Heart left ventricle (tissue), 16 donors: ENCODE data around the gene ZNF492. TPM values are rescaled to one million over a fixed set of nuclear protein-coding genes. Genes with fewer than 3 reads are reported as not detected.
"Not testable (repeated sequence)": the region's sequence is repeated elsewhere in the genome, so short reads cannot be mapped to it uniquely, and the experiment has no call there.

ENCODE experiments used
- ATAC-seq, 4 donors: fragments of 200-7000 bp; cut with Tn5 transposase; one replicate each; pipeline ENCODE4 v1.9.1; 2020 to 2022; ENCODE audit warnings: moderate library complexity in 4 of 4, mild to moderate bottlenecking in 3 of 4, moderate number of reproducible peaks in 1 of 4
- DNase-seq, 5 donors: peaks; one replicate each; pipeline ENCODE4 v3.0.0-alpha.2; 2020
- H3K27ac ChIP-seq, 12 donors: fragments of 200-600 bp; sonication (generic) in 4 of 12; one replicate each; pipeline versions ENCODE4 v1.5.0 to v1.8.0; 2016 to 2022; ENCODE audit warnings: mild to moderate bottlenecking in 2 of 12
- H3K27me3 ChIP-seq, 9 donors: fragments of 200-600 bp; sonication (generic) in 2 of 9; one replicate each; pipeline versions ENCODE4 v1.5.1 to v1.8.0; 2016 to 2022; ENCODE audit warnings: mild to moderate bottlenecking in 3 of 9
- H3K36me3 ChIP-seq, 9 donors: fragments of 200-600 bp; sonication (generic) in 2 of 9; one replicate each; pipeline versions ENCODE4 v1.5.0 to v1.8.0; 2018 to 2022; ENCODE audit warnings: mild to moderate bottlenecking in 2 of 9
- H3K4me1 ChIP-seq, 12 donors: fragments of 200-600 bp; sonication (generic) in 4 of 12; one replicate each; pipeline versions ENCODE4 v1.5.0 to v1.8.0; 2016 to 2022; ENCODE audit warnings: mild to moderate bottlenecking in 3 of 12
- H3K4me3 ChIP-seq, 12 donors: fragments of 200-600 bp; sonication (generic) in 4 of 12; one replicate each; pipeline versions ENCODE4 v1.5.0 to v1.8.0; 2017 to 2022; ENCODE audit warnings: mild to moderate bottlenecking in 9 of 12, moderate library complexity in 4 of 12
- H3K9me3 ChIP-seq, 12 donors: fragments of 200-600 bp; sonication (generic) in 4 of 12; one replicate each; pipeline versions ENCODE4 v1.5.0 to v1.8.0; 2016 to 2022; ENCODE audit warnings: mild to moderate bottlenecking in 1 of 12
- CTCF ChIP-seq, 12 donors: fragments of 200-600 bp; sonication (generic) in 4 of 12; IDR thresholded peaks; one replicate each; pipeline versions ENCODE4 v1.5.0 to v1.8.0; 2018 to 2022; ENCODE audit warnings: antibody characterized with exemption in 12 of 12, mild to moderate bottlenecking in 5 of 12
- POLR2A ChIP-seq, 2 donors: fragments of 450-650 bp; IDR thresholded peaks; one replicate each; pipeline ENCODE4 v1.6.1; 2017; ENCODE audit warnings: antibody characterized with exemption in 2 of 2, mild to moderate bottlenecking in 2 of 2, moderate library complexity in 2 of 2
- WGBS, 4 donors: extraction: QIAGEN DNeasy Blood & Tissue Kit in 2 of 4; methylation state at CpG; one replicate each; pipeline versions ENCODE4 v1.1.5 to v1.1.7; 2013 to 2018; 5-methylcytosine and 5-hydroxymethylcytosine counted together
- intact Hi-C, 10 donors: fragments of 100-400 bp; cut with DNase I; formaldehyde crosslinking; loops; one replicate each; pipeline versions ENCODE4 v1.11.1 to v1.14.2; 2022
- long read RNA-seq, 3 donors: library from polyadenylated mRNA; unstranded; transcript quantifications; one replicate each; pipeline ENCODE4 v2.0.0, GENCODE V29; 2020 to 2021
- polyA plus RNA-seq, 2 donors: library from polyadenylated mRNA; stranded (reverse); fragments of 200-250 nt; gene quantifications; one replicate each; pipeline ENCODE4 v1.2.3, GENCODE V29; 2013
- total RNA-seq, 9 donors: library from RNA; depleted of rRNA in 2 of 9; stranded (reverse); fragments of >200 nt in 2 of 9; fragmentation: NEBNext Ultra II Directional in 3 of 9; extraction: Animal tissue kit (Norgen Biotek cat#: 25700) in 3 of 9; gene quantifications; one replicate each; pipeline versions ENCODE4 v1.1.0 to v1.2.4, GENCODE V29; 2016 to 2023
- donor health status: ischemic (EF 13 %, LVEDD 7.1; RV severe dilation, severe dysfunction).
- donor health status: healthy with polysubstance abuse.
- donor health status: DM: no; HTN: yes; CAD: no.
- donor health status: DM: no; HTN: no; CAD: no.
- donor health status: ischemic (EF 25% LVEDD 6.9; RV normal size, moderate dysfunction).
- donor health status: ischemic (EF 25% LVEDD 5.7; RV mildly dilated, moderate dysfunction).
- donor health status: healthy.
- donor health status: DM: yes; HTN: yes; CAD: no.
- donor health status: ischemic (EF 35%, LVEDD 5.7; RV mildly dilated, moderate dysfunction).
- donor health status: nonischemic (EF 11% LVEDD 7.7; RV severe dilation, severe dysfunction).
- donor health status: DM: yes; HTN: yes; CAD: no.
- donor health status: PGD.
- donor health status: ischemic (EF 29% LVEDD 5.4; RV normal size, mild dysfunction).
- donor health status: nonischemic (EF 23%, LVEDD 6.1; RV moderate dilation, normal function).

ZNF492 gene
- total RNA-seq (under 1 TPM in 6 of 9 donors, not detected in 3; 0.07 to 0.24 (median 0.15) TPM), polyA plus RNA-seq (under 1 TPM; 0.04 to 0.06 TPM)
- long read RNA-seq, donor 1 = 0 reads
- long read RNA-seq, donor 2 = 0 reads
- long read RNA-seq, donor 3 = 0 reads

- intact Hi-C loops, H3K4me1 ChIP-seq, H3K36me3 ChIP-seq, H3K9me3 ChIP-seq, H3K27me3 ChIP-seq: not testable (repeated sequence)
- DNase-seq (peak; percentile 89 to 95 (median 92)), ATAC-seq (peak; percentile 97 to 100 (median 100))
- 2 to 19% (median 5%) methylated on average over 35 to 36 of the region's 36 CpGs for WGBS, 4 donors
- H3K27ac ChIP-seq = peak within 1 kb of the TSS in 7 of 12 donors; percentile 17 to 72 (median 60)
- peak within 1 kb of the TSS; percentile 56 to 96 (median 74) for H3K4me3 ChIP-seq
Measured at GRCh38 chr19:22633706-22634449, at the start of gene ZNF492. ZNF492 (plus strand) TSS chr19:22634324; CDS start chr19:22653400, 19,076 bp downstream.

GRCh38 chr19:22595422-22595821 lies 38.7 kb upstream of the ZNF492 start:
- Histone ChIP-seq H3K9me3 (peaks cover 0 to 31% (median 0%) of the 10 kb centered on the region in 12 donors), H3K4me3 (peak overlapping the region in 1 of 12 donors; percentile 33), H3K27me3 (peaks cover 0 to 23% (median 0%) of the 10 kb centered on the region in 9 donors), H3K27ac (no peak overlapping the region), H3K4me1 (no peaks in the 10 kb centered on the region), H3K36me3 (no peaks in the 10 kb centered on the region)
- WGBS, 4 donors = 43 to 52% (median 48%) methylated on average over 11 of the region's 11 CpGs
- TF ChIP-seq POLR2A (IDR thresholded peaks at IDR 0.05) = no peak
- no peak for TF ChIP-seq CTCF (IDR thresholded peaks at IDR 0.05)
- intact Hi-C loops = no loop called here
- DNase-seq (no peak), ATAC-seq (no peak)

GRCh38 chr19:22595918-22596341 lies 38.2 kb upstream of the ZNF492 start:
- H3K9me3 ChIP-seq = peaks cover 0 to 36% (median 0%) of the 10 kb centered on the region in 12 donors
- no peak for TF ChIP-seq POLR2A (IDR thresholded peaks at IDR 0.05)
- 4 to 27% (median 10%) methylated on average over 8 to 24 of the region's 24 CpGs for WGBS, 4 donors
- H3K27ac ChIP-seq = no peak overlapping the region
- ATAC-seq (peak; percentile 55 to 86 (median 64)), DNase-seq (peak; percentile 45 to 72 (median 63))
- H3K4me3 ChIP-seq = peak overlapping the region in 2 of 12 donors; percentile 10 to 33
- H3K27me3 ChIP-seq = peaks cover 0 to 28% (median 0%) of the 10 kb centered on the region in 9 donors
- H3K4me1 ChIP-seq = no peaks in the 10 kb centered on the region
- H3K36me3 ChIP-seq = no peaks in the 10 kb centered on the region
- intact Hi-C loops = no loop called here

- Histone ChIP-seq H3K9me3 (peaks cover 0 to 30% (median 0%) of the 10 kb centered on the region in 12 donors), H3K36me3 (no peaks in the 10 kb centered on the region), H3K27me3 (peaks cover 0 to 39% (median 0%) of the 10 kb centered on the region in 9 donors), H3K27ac (no peak overlapping the region), H3K4me3 (no peak overlapping the region), H3K4me1 (no peaks in the 10 kb centered on the region)
- WGBS, 4 donors = 75 to 86% (median 80%) methylated on average over 16 to 18 of the region's 18 CpGs
- TF ChIP-seq POLR2A (IDR thresholded peaks at IDR 0.05) (no peak), CTCF (IDR thresholded peaks at IDR 0.05) (no peak)
- DNase-seq (peak in 1 of 5 donors; percentile 24), ATAC-seq (no peak)
- intact Hi-C loops = no loop called here
Measured at GRCh38 chr19:22600690-22601648, 33.2 kb upstream of the ZNF492 start.
